Measurements from ENCODE around the gene ZFP91.
A peak's percentile ranks its signal among the peaks of the same experiment; 100 is the strongest.

Gene ZFP91

DNA sequence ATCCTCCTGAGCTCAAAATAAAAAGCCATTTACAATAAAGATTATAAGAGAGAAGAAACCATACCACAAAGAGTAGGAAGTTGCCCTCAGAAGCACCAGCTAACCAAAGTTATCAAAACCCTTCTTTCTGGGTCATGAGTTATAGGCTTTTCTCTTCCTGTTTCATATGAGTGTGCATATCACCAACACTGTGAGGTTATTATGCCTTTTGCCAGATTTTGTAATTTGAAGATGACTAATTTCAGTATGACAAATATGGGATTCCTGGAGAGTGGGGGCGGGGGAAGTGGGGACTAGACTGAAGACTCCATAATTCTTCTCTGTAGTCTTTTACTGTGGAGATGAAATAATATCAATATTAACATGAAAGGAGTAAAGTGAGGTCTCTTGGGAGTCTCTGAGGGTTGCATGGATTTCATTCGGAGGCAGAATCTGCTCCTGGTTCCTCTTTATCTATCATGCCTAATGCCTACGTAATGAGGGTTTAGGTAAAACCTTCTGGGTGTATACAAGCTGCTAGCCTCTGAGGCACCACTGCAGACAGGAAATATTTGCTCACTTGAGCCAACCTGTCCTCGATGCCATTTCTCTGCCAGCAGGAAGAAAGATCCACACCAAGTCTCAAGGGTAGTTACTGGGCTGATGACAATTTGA, 5.3 kb upstream of the ZFP91 start:
- ChIA-PET CTCF (no interaction called here), POLR2A (no interaction called here)
- no peak for TF ChIP-seq L3MBTL2 (conservative IDR thresholded peaks at IDR 0.05)
- DNase-seq (ENCODE audit: extremely low spot score): no peak

DNA sequence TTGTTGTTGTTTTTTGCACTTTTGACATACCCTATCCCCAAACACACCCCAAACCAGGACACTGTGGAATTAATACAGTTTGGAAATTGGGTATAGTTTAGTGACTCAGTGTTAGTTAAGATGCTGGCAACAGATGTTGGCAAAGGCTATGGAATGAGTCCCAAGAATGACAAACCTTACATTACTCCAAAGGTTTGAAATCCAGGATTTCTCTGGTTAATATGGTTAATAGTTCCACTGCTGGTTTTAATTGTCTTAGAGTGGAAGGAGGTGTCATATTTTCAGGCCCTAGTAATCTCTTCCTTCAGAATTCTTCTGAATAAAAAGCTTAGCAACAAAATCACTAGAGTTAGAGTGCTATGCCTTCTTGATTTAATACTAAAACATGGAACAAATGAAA, 4.0 kb upstream of the ZFP91 start:
- ChIA-PET POLR2A (no interaction called here), CTCF (no interaction called here)
- no peak for TF ChIP-seq ARNT (IDR thresholded peaks at IDR 0.05)
- no peak for TF ChIP-seq LEF1 (IDR thresholded peaks at IDR 0.05; ENCODE audit: borderline replicate concordance)
- no peak for TF ChIP-seq FOXA1 (IDR thresholded peaks at IDR 0.05)
- no peak for TF ChIP-seq CTBP1 (IDR thresholded peaks at IDR 0.05; ENCODE audit: borderline replicate concordance)
- no peak for TF ChIP-seq ZNF384 (IDR thresholded peaks at IDR 0.05)
- TF ChIP-seq SUZ12 (IDR thresholded peaks at IDR 0.05): no peak
- TF ChIP-seq L3MBTL2 (conservative IDR thresholded peaks at IDR 0.05): no peak
- no peak for TF ChIP-seq HDGF (IDR thresholded peaks at IDR 0.05; ENCODE audit: borderline replicate concordance)
- TF ChIP-seq, protein P1, sequence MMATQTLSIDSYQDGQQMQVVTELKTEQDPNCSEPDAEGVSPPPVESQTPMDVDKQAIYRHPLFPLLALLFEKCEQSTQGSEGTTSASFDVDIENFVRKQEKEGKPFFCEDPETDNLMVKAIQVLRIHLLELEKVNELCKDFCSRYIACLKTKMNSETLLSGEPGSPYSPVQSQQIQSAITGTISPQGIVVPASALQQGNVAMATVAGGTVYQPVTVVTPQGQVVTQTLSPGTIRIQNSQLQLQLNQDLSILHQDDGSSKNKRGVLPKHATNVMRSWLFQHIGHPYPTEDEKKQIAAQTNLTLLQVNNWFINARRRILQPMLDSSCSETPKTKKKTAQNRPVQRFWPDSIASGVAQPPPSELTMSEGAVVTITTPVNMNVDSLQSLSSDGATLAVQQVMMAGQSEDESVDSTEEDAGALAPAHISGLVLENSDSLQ (IDR thresholded peaks at IDR 0.05): no peak
- TF ChIP-seq BHLHE40 (IDR thresholded peaks at IDR 0.05; ENCODE audit: borderline replicate concordance): no peak
- no peak for TF ChIP-seq NFRKB (IDR thresholded peaks at IDR 0.05)
- no peak for TF ChIP-seq TARDBP (IDR thresholded peaks at IDR 0.05)
- TF ChIP-seq SP1 (IDR thresholded peaks at IDR 0.05): no peak
- TF ChIP-seq ELF4 (IDR thresholded peaks at IDR 0.05): no peak
- no peak for TF ChIP-seq FOXK2 (IDR thresholded peaks at IDR 0.05)
- TF ChIP-seq FOXM1 (IDR thresholded peaks at IDR 0.05; ENCODE audit: borderline replicate concordance): no peak
- DNase-seq (ENCODE audit: extremely low spot score): no peak

DNA sequence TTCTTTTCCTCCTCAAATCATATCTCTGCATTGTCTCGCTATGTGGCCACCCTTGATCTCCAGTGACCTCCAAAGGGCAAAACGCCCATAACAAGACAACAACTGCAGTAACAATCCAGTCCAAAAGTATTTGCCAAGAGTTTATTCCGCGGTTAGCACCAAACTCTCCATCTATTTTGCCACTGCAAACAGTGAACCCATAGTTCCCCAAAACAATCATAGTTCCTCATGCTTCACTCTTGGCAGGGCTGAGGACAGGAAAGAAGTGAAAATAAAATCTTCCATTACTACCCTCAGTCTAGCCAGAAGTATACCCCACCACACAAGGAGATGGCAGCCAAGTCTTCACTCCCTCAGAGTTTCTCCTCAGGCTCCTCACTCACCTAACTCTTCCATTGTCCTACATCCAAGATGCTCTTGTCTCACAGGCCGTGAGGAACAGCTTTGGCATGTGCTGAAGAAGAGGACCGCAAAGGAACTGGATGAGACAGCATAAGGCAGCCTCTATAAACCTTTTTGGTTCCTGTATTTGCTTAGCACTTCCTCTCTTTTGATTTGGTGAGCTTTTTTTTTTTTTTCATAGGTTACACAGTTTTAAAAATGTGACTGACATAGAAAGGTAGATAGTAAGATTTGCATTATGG, 3.4 kb upstream of the ZFP91 start, which contains the start of gene LPXN:
Gene LPXN, minus strand, starts transcription at position 480 of the 644 bp plus-strand sequence. Its CDS starts 84 bp downstream, at position 396.
- TF ChIP-seq, protein P1 (IDR thresholded peaks at IDR 0.05): no peak
- TF ChIP-seq HDGF (IDR thresholded peaks at IDR 0.05; ENCODE audit: borderline replicate concordance) (no peak), BHLHE40 (IDR thresholded peaks at IDR 0.05; ENCODE audit: borderline replicate concordance) (no peak), CTBP1 (IDR thresholded peaks at IDR 0.05; ENCODE audit: borderline replicate concordance) (no peak), ZNF384 (IDR thresholded peaks at IDR 0.05) (no peak), ELF4 (IDR thresholded peaks at IDR 0.05) (no peak), TARDBP (IDR thresholded peaks at IDR 0.05) (no peak), ARNT (IDR thresholded peaks at IDR 0.05) (no peak)
- DNase-seq (ENCODE audit: extremely low spot score): no peak
- CTCF ChIA-PET: interaction anchor here (0.6 kb wide), 1 partner anchor 8 kb away, joined by 3 read pairs; no protein-coding TSS in a partner anchor
- POLR2A ChIA-PET: no interaction called here

DNA sequence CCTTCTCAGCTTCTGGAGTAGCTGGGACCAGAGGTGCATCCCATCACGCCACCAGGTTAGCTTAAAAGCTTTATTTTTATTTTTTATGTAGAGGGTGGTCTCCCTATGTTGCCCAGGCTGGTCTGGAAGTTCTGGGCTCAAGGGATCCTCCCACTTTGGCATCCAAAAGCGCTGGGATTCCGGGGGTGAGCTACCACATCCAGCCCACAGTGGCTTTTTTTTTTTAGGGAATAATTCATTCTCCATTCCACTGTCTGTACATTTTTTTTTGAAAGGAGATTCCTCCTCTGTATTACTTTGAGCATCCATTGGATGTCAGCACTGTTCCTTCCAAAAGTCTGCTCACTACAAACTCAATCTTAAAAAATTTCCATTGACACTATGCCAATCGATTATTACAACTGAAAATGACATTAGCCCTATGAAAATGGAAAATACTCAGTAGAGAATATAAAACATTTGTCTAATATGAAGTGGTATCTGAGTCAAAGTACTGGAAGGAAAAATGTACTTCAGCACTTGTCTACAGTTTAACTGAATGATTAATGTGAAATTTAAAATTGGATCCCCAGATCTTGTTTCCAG, 1.9 kb upstream of the ZFP91 start:
- CTCF ChIA-PET: interaction anchor here (0.5 to 1.4 kb wide), 5 partner anchors 15 to 581 kb away, joined by 3 to 5 read pairs (median 3); no protein-coding TSS in a partner anchor
- peak; percentile 5 for DNase-seq (ENCODE audit: extremely low spot score)

DNA sequence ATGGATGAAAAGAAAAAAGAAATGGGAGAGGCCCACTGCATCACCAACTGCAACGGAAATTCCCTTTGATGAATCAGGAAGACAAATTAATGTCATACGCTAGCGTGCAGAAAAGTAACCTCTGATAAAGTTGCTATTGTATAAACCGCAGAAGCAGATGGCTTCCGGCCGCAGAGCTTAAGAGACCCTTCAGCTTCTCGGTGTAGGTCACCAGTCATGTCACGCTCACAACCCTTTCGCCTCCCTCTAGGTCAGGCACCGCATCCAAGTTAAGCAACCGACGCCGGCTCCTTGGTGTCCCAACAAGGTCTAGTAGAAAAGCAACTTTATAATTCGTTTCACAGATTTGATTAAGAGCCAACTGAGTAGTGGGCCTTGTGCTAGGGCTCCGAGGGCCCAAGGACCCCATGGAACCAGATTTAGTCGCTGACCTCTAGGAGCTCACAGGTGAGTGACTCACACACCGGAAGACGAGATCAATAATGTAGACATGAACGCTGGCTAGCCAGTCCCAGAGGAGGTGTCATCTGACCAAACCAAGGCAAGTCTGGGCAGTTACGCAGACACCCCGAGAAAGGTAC, 1.2 kb upstream of the ZFP91 start:
- POLR2A ChIA-PET: interaction anchor here (0.7 to 1.9 kb wide), 9 partner anchors 10 to 898 kb away, joined by 3 to 17 read pairs (median 3); partner anchors contain the start of gene FAM111A
- peak; percentile 7 for DNase-seq (ENCODE audit: extremely low spot score)
- CTCF ChIA-PET: interaction anchor here (0.7 to 1.4 kb wide), 2 partner anchors 15 to 581 kb away, joined by 4 to 5 read pairs; no protein-coding TSS in a partner anchor
- no peak for TF ChIP-seq ZNF384 (IDR thresholded peaks at IDR 0.05)
- TF ChIP-seq HDGF (IDR thresholded peaks at IDR 0.05; ENCODE audit: borderline replicate concordance): 0 out of 2 replicates have a peak, but pooled peaks have one; percentile 64
- TF ChIP-seq, protein P1 (IDR thresholded peaks at IDR 0.05): peak; percentile 45
- TF ChIP-seq BHLHE40 (IDR thresholded peaks at IDR 0.05; ENCODE audit: borderline replicate concordance): no peak
- TF ChIP-seq L3MBTL2 (conservative IDR thresholded peaks at IDR 0.05): 0 out of 2 replicates have a peak, but pooled peaks have one; percentile 55

More for the DNA sequence above, 1.9 kb upstream of the ZFP91 start:
- POLR2A ChIA-PET: interaction anchor here (1.0 to 1.9 kb wide), 3 partner anchors 9 to 53 kb away, joined by 3 to 17 read pairs (median 3); no protein-coding TSS in a partner anchor
- TF ChIP-seq ZNF384 (IDR thresholded peaks at IDR 0.05) (0 out of 2 replicates have a peak, but pooled peaks have one; percentile 9), L3MBTL2 (conservative IDR thresholded peaks at IDR 0.05) (no peak), LEF1 (IDR thresholded peaks at IDR 0.05; ENCODE audit: borderline replicate concordance) (no peak)
- TF ChIP-seq, protein P1 (IDR thresholded peaks at IDR 0.05): peak; percentile 59
